ENCODE data around the gene PXDC1.
"Not testable (repeated sequence)": the region's sequence is repeated elsewhere in the genome, so short reads cannot be mapped to it uniquely, and the experiment has no call there.

PXDC1 gene

GRCh38 chr6:3721810-3722621, 29.5 kb downstream of the PXDC1 start:
- Histone ChIP-seq H3K9ac (ENCODE audit: low read length) (no peak overlapping the region), H3K4me1 (ENCODE audit: control insufficient read depth, low read depth, low read length) (peaks cover 2% of the 10 kb centered on the region), H3K23ac (ENCODE audit: low read length) (no peak overlapping the region), H3K27me3 (ENCODE audit: insufficient read depth, low read length, poor library complexity) (no peaks in the 10 kb centered on the region), H4K5ac (ENCODE audit: low read length) (no peak overlapping the region), H3K56ac (ENCODE audit: low read length) (no peak overlapping the region), H3K36me3 (ENCODE audit: control insufficient read depth, insufficient read depth, low read length) (no peaks in the 10 kb centered on the region), H3K4me3 (ENCODE audit: low read length) (no peak overlapping the region), H3K4me2 (ENCODE audit: low read length) (no peak overlapping the region), H3K18ac (ENCODE audit: low read length) (no peak overlapping the region), H3K4ac (ENCODE audit: low read depth, low read length) (no peak overlapping the region), H2BK120ac (ENCODE audit: low read depth, low read length) (no peak overlapping the region), H2AK5ac (ENCODE audit: low read length) (no peak overlapping the region), H2BK5ac (ENCODE audit: low read length) (no peak overlapping the region), H2BK15ac (replicated peaks; ENCODE audit: low read depth) (no peak overlapping the region), H4K8ac (ENCODE audit: low read depth, low read length) (no peak overlapping the region), H3K27ac (ENCODE audit: low read depth, low read length) (no peak overlapping the region), H3K79me2 (ENCODE audit: control insufficient read depth, insufficient read depth, low read length) (no peaks in the 10 kb centered on the region), H3K79me1 (ENCODE audit: low read length) (no peaks in the 10 kb centered on the region)
- peak; percentile 29 for DNase-seq
- WGBS (ENCODE audit: extremely low coverage, insufficient coverage, low lambda C conversion rate), result no CpG with 5 or more reads among the region's 11 CpGs

GRCh38 chr6:3720770-3721169, 30.7 kb downstream of the PXDC1 start:
- H2AK5ac ChIP-seq (ENCODE audit: low read length); H3K27ac ChIP-seq (ENCODE audit: low read depth, low read length); H2BK5ac ChIP-seq (ENCODE audit: low read length); H3K23ac ChIP-seq (ENCODE audit: low read length); H3K56ac ChIP-seq (ENCODE audit: low read length); H3K4me1 ChIP-seq (ENCODE audit: control insufficient read depth, low read depth, low read length); H4K8ac ChIP-seq (ENCODE audit: low read depth, low read length); H3K27me3 ChIP-seq (ENCODE audit: insufficient read depth, low read length, poor library complexity); DNase-seq; H3K4me3 ChIP-seq (ENCODE audit: low read length); H3K79me1 ChIP-seq (ENCODE audit: low read length); H4K5ac ChIP-seq (ENCODE audit: low read length); H2BK120ac ChIP-seq (ENCODE audit: low read depth, low read length); H3K9ac ChIP-seq (ENCODE audit: low read length); H3K18ac ChIP-seq (ENCODE audit: low read length); H3K4me2 ChIP-seq (ENCODE audit: low read length); H3K4ac ChIP-seq (ENCODE audit: low read depth, low read length); H2BK15ac ChIP-seq (replicated peaks; ENCODE audit: low read depth); H3K36me3 ChIP-seq (ENCODE audit: control insufficient read depth, insufficient read depth, low read length); H3K79me2 ChIP-seq (ENCODE audit: control insufficient read depth, insufficient read depth, low read length): not testable (repeated sequence)
- no CpG with 5 or more reads among the region's 24 CpGs for WGBS (ENCODE audit: extremely low coverage, insufficient coverage, low lambda C conversion rate)

- H2BK5ac ChIP-seq (ENCODE audit: low read length), result no peak overlapping the region
- H3K56ac ChIP-seq (ENCODE audit: low read length), result no peak overlapping the region
- H3K79me1 ChIP-seq (ENCODE audit: low read length), result no peaks in the 10 kb centered on the region
- peaks cover 2% of the 10 kb centered on the region for H3K4me1 ChIP-seq (ENCODE audit: control insufficient read depth, low read depth, low read length)
- no peak overlapping the region for H4K8ac ChIP-seq (ENCODE audit: low read depth, low read length)
- no peak overlapping the region for H3K4me2 ChIP-seq (ENCODE audit: low read length)
- H3K9ac ChIP-seq (ENCODE audit: low read length), result no peak overlapping the region
- no peak overlapping the region for H3K4ac ChIP-seq (ENCODE audit: low read depth, low read length)
- H2AK5ac ChIP-seq (ENCODE audit: low read length), result no peak overlapping the region
- no peak overlapping the region for H3K18ac ChIP-seq (ENCODE audit: low read length)
- H2BK120ac ChIP-seq (ENCODE audit: low read depth, low read length), result no peak overlapping the region
- no peak overlapping the region for H4K5ac ChIP-seq (ENCODE audit: low read length)
- no CpG with 5 or more reads among the region's 22 CpGs for WGBS (ENCODE audit: extremely low coverage, insufficient coverage, low lambda C conversion rate)
- no peak overlapping the region for H2BK15ac ChIP-seq (replicated peaks; ENCODE audit: low read depth)
- no peak for DNase-seq
- H3K4me3 ChIP-seq (ENCODE audit: low read length), result no peak overlapping the region
- no peaks in the 10 kb centered on the region for H3K27me3 ChIP-seq (ENCODE audit: insufficient read depth, low read length, poor library complexity)
- H3K27ac ChIP-seq (ENCODE audit: low read depth, low read length), result no peak overlapping the region
- no peaks in the 10 kb centered on the region for H3K36me3 ChIP-seq (ENCODE audit: control insufficient read depth, insufficient read depth, low read length)
- H3K79me2 ChIP-seq (ENCODE audit: control insufficient read depth, insufficient read depth, low read length), result no peaks in the 10 kb centered on the region
- H3K23ac ChIP-seq (ENCODE audit: low read length), result no peak overlapping the region
Observed at GRCh38 chr6:3719462-3720308, 31.8 kb downstream of the PXDC1 start.

- no peak for DNase-seq
Observed at GRCh38 chr6:3718407-3718806, 33.1 kb downstream of the PXDC1 start.

GRCh38 chr6:3715285-3715684, 36.2 kb downstream of the PXDC1 start:
- no peaks in the 10 kb centered on the region for H3K27me3 ChIP-seq (ENCODE audit: insufficient read depth, low read length, poor library complexity)
- no peak overlapping the region for H2BK5ac ChIP-seq (ENCODE audit: low read length)
- no peak overlapping the region for H3K4me3 ChIP-seq (ENCODE audit: low read length)
- no peak for DNase-seq
- no peak overlapping the region for H3K4ac ChIP-seq (ENCODE audit: low read depth, low read length)
- no peak overlapping the region for H4K5ac ChIP-seq (ENCODE audit: low read length)
- no peak overlapping the region for H3K23ac ChIP-seq (ENCODE audit: low read length)
- H3K36me3 ChIP-seq (ENCODE audit: control insufficient read depth, insufficient read depth, low read length), result no peaks in the 10 kb centered on the region
- no peak overlapping the region for H4K8ac ChIP-seq (ENCODE audit: low read depth, low read length)
- no peak overlapping the region for H3K27ac ChIP-seq (ENCODE audit: low read depth, low read length)
- no CpG with 5 or more reads among the region's 1 CpG for WGBS (ENCODE audit: extremely low coverage, insufficient coverage, low lambda C conversion rate)
- no peaks in the 10 kb centered on the region for H3K79me2 ChIP-seq (ENCODE audit: control insufficient read depth, insufficient read depth, low read length)
- H3K56ac ChIP-seq (ENCODE audit: low read length), result no peak overlapping the region
- no peaks in the 10 kb centered on the region for H3K79me1 ChIP-seq (ENCODE audit: low read length)
- H3K4me2 ChIP-seq (ENCODE audit: low read length), result no peak overlapping the region
- H2BK120ac ChIP-seq (ENCODE audit: low read depth, low read length), result no peak overlapping the region
- no peak overlapping the region for H3K18ac ChIP-seq (ENCODE audit: low read length)
- no peaks in the 10 kb centered on the region for H3K4me1 ChIP-seq (ENCODE audit: control insufficient read depth, low read depth, low read length)
- no peak overlapping the region for H2BK15ac ChIP-seq (replicated peaks; ENCODE audit: low read depth)
- no peak overlapping the region for H3K9ac ChIP-seq (ENCODE audit: low read length)
- no peak overlapping the region for H2AK5ac ChIP-seq (ENCODE audit: low read length)

More at GRCh38 chr6:3718407-3718806, 33.1 kb downstream of the PXDC1 start:
- Histone ChIP-seq H3K27ac (ENCODE audit: low read depth, low read length) (no peak overlapping the region), H3K4ac (ENCODE audit: low read depth, low read length) (no peak overlapping the region), H3K79me2 (ENCODE audit: control insufficient read depth, insufficient read depth, low read length) (no peaks in the 10 kb centered on the region), H3K4me2 (ENCODE audit: low read length) (no peak overlapping the region), H4K8ac (ENCODE audit: low read depth, low read length) (no peak overlapping the region), H3K4me1 (ENCODE audit: control insufficient read depth, low read depth, low read length) (peaks cover 2% of the 10 kb centered on the region), H3K9ac (ENCODE audit: low read length) (no peak overlapping the region), H2AK5ac (ENCODE audit: low read length) (no peak overlapping the region), H4K5ac (ENCODE audit: low read length) (no peak overlapping the region), H2BK15ac (replicated peaks; ENCODE audit: low read depth) (no peak overlapping the region), H2BK120ac (ENCODE audit: low read depth, low read length) (no peak overlapping the region), H3K36me3 (ENCODE audit: control insufficient read depth, insufficient read depth, low read length) (no peaks in the 10 kb centered on the region), H2BK5ac (ENCODE audit: low read length) (no peak overlapping the region), H3K23ac (ENCODE audit: low read length) (no peak overlapping the region), H3K27me3 (ENCODE audit: insufficient read depth, low read length, poor library complexity) (no peaks in the 10 kb centered on the region), H3K56ac (ENCODE audit: low read length) (no peak overlapping the region), H3K79me1 (ENCODE audit: low read length) (no peaks in the 10 kb centered on the region), H3K18ac (ENCODE audit: low read length) (no peak overlapping the region), H3K4me3 (ENCODE audit: low read length) (no peak overlapping the region)
- no CpG with 5 or more reads among the region's 5 CpGs for WGBS (ENCODE audit: extremely low coverage, insufficient coverage, low lambda C conversion rate)

Data from mesendoderm (in vitro differentiated cells).